ENCODE data around the gene TRHDE. TPM values are rescaled to one million over a fixed set of nuclear protein-coding genes. Genes with fewer than 3 reads are reported as not detected.

Gene TRHDE
- polyA plus RNA-seq, 2 of the 4 experiments (the other 2 are of a cell fraction) = 0.16 to 0.32 TPM

- POLR2A ChIA-PET = interaction anchor here (0.6 kb wide), 1 partner anchor 17 kb away, joined by 4 read pairs; no protein-coding TSS in a partner anchor
- no peak for TF ChIP-seq ATOH8 (CRISPR knock-in tag; IDR thresholded peaks at IDR 0.05; ENCODE audit: low read depth)
- no peak for TF ChIP-seq MAX (IDR thresholded peaks at IDR 0.05)
- no peak for TF ChIP-seq TP53 (CRISPR knock-in tag; IDR thresholded peaks at IDR 0.05)
- TF ChIP-seq NR3C1 (IDR thresholded peaks at IDR 0.05) = no peak
- no peak for TF ChIP-seq TFCP2L1 (CRISPR knock-in tag; IDR thresholded peaks at IDR 0.05)
- no peak for TF ChIP-seq ESRRA (IDR thresholded peaks at IDR 0.05; ENCODE audit: borderline replicate concordance, low read length)
- no peak for TF ChIP-seq KDM5A (IDR thresholded peaks at IDR 0.05)
- no peak for TF ChIP-seq CHD2 (IDR thresholded peaks at IDR 0.05; ENCODE audit: low read length, partially characterized antibody)
- TF ChIP-seq PBX3 (IDR thresholded peaks at IDR 0.05) = no peak
- TF ChIP-seq RARB (CRISPR knock-in tag; IDR thresholded peaks at IDR 0.05) = no peak
- TF ChIP-seq MYC (IDR thresholded peaks at IDR 0.05; ENCODE audit: borderline replicate concordance, low read length) = no peak
- no peak for TF ChIP-seq FOSL2 (IDR thresholded peaks at IDR 0.05)
- no peak for TF ChIP-seq FOSL2 (CRISPR knock-in tag; IDR thresholded peaks at IDR 0.05)
- no peak for TF ChIP-seq HES2 (IDR thresholded peaks at IDR 0.05)
- TF ChIP-seq REST (IDR thresholded peaks at IDR 0.05) = no peak
- TF ChIP-seq MAFK (IDR thresholded peaks at IDR 0.05; ENCODE audit: partially characterized antibody) = no peak
- TF ChIP-seq PHF8 (IDR thresholded peaks at IDR 0.05; ENCODE audit: borderline replicate concordance, low read depth) = no peak
- TF ChIP-seq HOXA7 (CRISPR knock-in tag; IDR thresholded peaks at IDR 0.05) = no peak
- no peak for TF ChIP-seq POLR2AphosphoS2 (conservative IDR thresholded peaks at IDR 0.05; ENCODE audit: low read length)
- TF ChIP-seq CHD4 (IDR thresholded peaks at IDR 0.05; ENCODE audit: borderline replicate concordance) = no peak
- WGBS (ENCODE audit: missing lambda C conversion rate) = 9% methylated on average over 1 of the region's 1 CpG
- no peaks in the 10 kb centered on the region for H3K4me1 ChIP-seq
- no peak overlapping the region for H3K27ac ChIP-seq
- ATAC-seq (no peak), FAIRE-seq (no peak), DNase-seq (ENCODE audit: low read depth in 1 of 2, low spot score in 1 of 2) (no peak)
- no peak overlapping the region for H3K4me3 ChIP-seq
- no peaks in the 10 kb centered on the region for H3K9me3 ChIP-seq
- CTCF ChIA-PET = interaction anchor here (1.0 kb wide), 1 partner anchor 9 kb away, joined by 3 read pairs; no protein-coding TSS in a partner anchor
- no peak overlapping the region for H3K4me2 ChIP-seq
These were observed 226.2 kb downstream of the TRHDE start for GRCh38 chr12:72498354-72498753.

- FAIRE-seq (no peak), DNase-seq (ENCODE audit: low read depth in 1 of 2, low spot score in 1 of 2) (no peak), ATAC-seq (no peak)
- 11% methylated on average over 5 of the region's 5 CpGs for WGBS (ENCODE audit: missing lambda C conversion rate)
- Histone ChIP-seq H3K4me3 (no peak overlapping the region), H3K9me3 (no peaks in the 10 kb centered on the region), H3K4me1 (no peaks in the 10 kb centered on the region), H3K27ac (no peak overlapping the region), H3K4me2 (no peak overlapping the region)
- CTCF ChIA-PET = interaction anchor here (1.0 kb wide), 1 partner anchor 10 kb away, joined by 3 read pairs; no protein-coding TSS in a partner anchor
- POLR2A ChIA-PET = no interaction called here
- TF ChIP-seq EHMT2 (IDR thresholded peaks at IDR 0.05; ENCODE audit: low read depth) = no peak
- TF ChIP-seq PHF8 (IDR thresholded peaks at IDR 0.05; ENCODE audit: borderline replicate concordance, low read depth) = no peak
- no peak for TF ChIP-seq RARB (CRISPR knock-in tag; IDR thresholded peaks at IDR 0.05)
- no peak for TF ChIP-seq FOSL2 (IDR thresholded peaks at IDR 0.05)
- TF ChIP-seq FOSL2 (CRISPR knock-in tag; IDR thresholded peaks at IDR 0.05) = no peak
- no peak for TF ChIP-seq MYC (IDR thresholded peaks at IDR 0.05; ENCODE audit: borderline replicate concordance, low read length)
- no peak for TF ChIP-seq ESRRA (IDR thresholded peaks at IDR 0.05; ENCODE audit: borderline replicate concordance, low read length)
- no peak for TF ChIP-seq MAFK (IDR thresholded peaks at IDR 0.05; ENCODE audit: partially characterized antibody)
- TF ChIP-seq HOXB13 (CRISPR knock-in tag; IDR thresholded peaks at IDR 0.05; ENCODE audit: low read depth) = no peak
- TF ChIP-seq HES2 (IDR thresholded peaks at IDR 0.05) = no peak
- TF ChIP-seq CHD4 (IDR thresholded peaks at IDR 0.05; ENCODE audit: borderline replicate concordance) = no peak
- no peak for TF ChIP-seq GATA3 (IDR thresholded peaks at IDR 0.05; ENCODE audit: borderline replicate concordance)
- TF ChIP-seq RAD21 (conservative IDR thresholded peaks at IDR 0.05 in 1 of 2, IDR thresholded peaks at IDR 0.05 in 1 of 2) = no peak
- no peak for TF ChIP-seq FOXS1 (CRISPR knock-in tag; IDR thresholded peaks at IDR 0.05)
- TF ChIP-seq JUNB (IDR thresholded peaks at IDR 0.05) = no peak
- TF ChIP-seq NR3C1 (IDR thresholded peaks at IDR 0.05) = no peak
- no peak for TF ChIP-seq HOXA7 (CRISPR knock-in tag; IDR thresholded peaks at IDR 0.05)
These were observed 227.1 kb downstream of the TRHDE start for GRCh38 chr12:72499244-72499643.

Measured in A549 (cell line).